ENCODE data around the gene SARDH. TPM values are rescaled to one million over a fixed set of nuclear protein-coding genes. Genes with fewer than 3 reads are reported as not detected.

Gene SARDH
- total and polyA plus RNA-seq, 2 donors (not counting 3 experiments of a cell fraction or from before 2014, with no cell fraction given) = 0.19 to 0.44 TPM

DNA sequence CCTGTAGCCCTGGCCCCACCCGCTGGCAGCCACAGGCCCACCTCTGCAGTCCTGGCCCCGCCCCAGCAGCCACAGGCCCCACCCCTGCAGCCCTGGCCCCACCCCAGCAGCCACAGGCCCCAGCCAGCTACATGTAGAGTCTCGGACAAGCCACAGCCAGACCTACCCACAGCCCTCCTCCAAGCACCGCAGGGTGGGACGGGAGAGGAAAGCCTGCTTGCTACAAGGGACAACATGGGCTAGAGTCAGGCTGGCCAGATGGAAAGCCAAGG is 49.5 kb upstream of the SARDH start:
- intact Hi-C loops (cut with micrococcal nuclease) (loop anchor here (1.0 to 2.0 kb wide), 3 partner anchors 57 to 167 kb away; no protein-coding TSS in a partner anchor), dilution Hi-C loops (cut with MboI; ENCODE audit: extremely low pct_ligation_motif_present, low sequenced_read_pairs) (no loop called here)
- TF ChIP-seq, protein P1, sequence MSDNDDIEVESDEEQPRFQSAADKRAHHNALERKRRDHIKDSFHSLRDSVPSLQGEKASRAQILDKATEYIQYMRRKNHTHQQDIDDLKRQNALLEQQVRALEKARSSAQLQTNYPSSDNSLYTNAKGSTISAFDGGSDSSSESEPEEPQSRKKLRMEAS (IDR thresholded peaks at IDR 0.05; ENCODE audit: insufficient read depth, insufficient read length) = no peak
- TF ChIP-seq EZH2 (IDR thresholded peaks at IDR 0.05; ENCODE audit: borderline replicate concordance, low read depth, low read length, severe bottlenecking) (no peak), GATA2 (IDR thresholded peaks at IDR 0.05; ENCODE audit: insufficient read depth, insufficient read length, low read depth, low read length) (no peak), POLR2AphosphoS5 (IDR thresholded peaks at IDR 0.05; ENCODE audit: insufficient read depth, low read depth, low read length) (no peak), MYC (IDR thresholded peaks at IDR 0.05; ENCODE audit: low read depth, low read length) (no peak), JUN (IDR thresholded peaks at IDR 0.05; ENCODE audit: borderline replicate concordance, insufficient read depth, insufficient read length, low read depth) (no peak)
- TF ChIP-seq, protein P2, sequence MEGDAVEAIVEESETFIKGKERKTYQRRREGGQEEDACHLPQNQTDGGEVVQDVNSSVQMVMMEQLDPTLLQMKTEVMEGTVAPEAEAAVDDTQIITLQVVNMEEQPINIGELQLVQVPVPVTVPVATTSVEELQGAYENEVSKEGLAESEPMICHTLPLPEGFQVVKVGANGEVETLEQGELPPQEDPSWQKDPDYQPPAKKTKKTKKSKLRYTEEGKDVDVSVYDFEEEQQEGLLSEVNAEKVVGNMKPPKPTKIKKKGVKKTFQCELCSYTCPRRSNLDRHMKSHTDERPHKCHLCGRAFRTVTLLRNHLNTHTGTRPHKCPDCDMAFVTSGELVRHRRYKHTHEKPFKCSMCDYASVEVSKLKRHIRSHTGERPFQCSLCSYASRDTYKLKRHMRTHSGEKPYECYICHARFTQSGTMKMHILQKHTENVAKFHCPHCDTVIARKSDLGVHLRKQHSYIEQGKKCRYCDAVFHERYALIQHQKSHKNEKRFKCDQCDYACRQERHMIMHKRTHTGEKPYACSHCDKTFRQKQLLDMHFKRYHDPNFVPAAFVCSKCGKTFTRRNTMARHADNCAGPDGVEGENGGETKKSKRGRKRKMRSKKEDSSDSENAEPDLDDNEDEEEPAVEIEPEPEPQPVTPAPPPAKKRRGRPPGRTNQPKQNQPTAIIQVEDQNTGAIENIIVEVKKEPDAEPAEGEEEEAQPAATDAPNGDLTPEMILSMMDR (IDR thresholded peaks at IDR 0.05; ENCODE audit: extremely low read depth in 1 of 2, insufficient read depth in 1 of 2, low read depth in 1 of 2, low read length in 2 of 2) = no peak
- Histone ChIP-seq H3K27me3 (ENCODE audit: control insufficient read depth in 2 of 2, insufficient read depth in 2 of 2, low read length in 2 of 2) (no peaks in the 10 kb centered on the region), H3K9ac (replicated peaks; ENCODE audit: extremely low read depth, insufficient read depth, low read length) (no peak overlapping the region), H3K4me1 (ENCODE audit: control insufficient read depth, extremely low read depth, insufficient read depth, low read length) (peaks cover 23% of the 10 kb centered on the region), H3K9me3 (replicated peaks; ENCODE audit: control insufficient read depth, insufficient read depth, low read length) (no peaks in the 10 kb centered on the region), H4K20me1 (replicated peaks; ENCODE audit: control insufficient read depth, extremely low read depth, insufficient read depth, low read length) (no peaks in the 10 kb centered on the region), H3K4me2 (ENCODE audit: insufficient read depth, low read length) (no peak overlapping the region), H2AFZ (ENCODE audit: low read depth, low read length) (no peak overlapping the region), H3K36me3 (ENCODE audit: control insufficient read depth in 2 of 2, extremely low read depth in 1 of 2, insufficient read depth in 2 of 2, low read length in 2 of 2) (peaks cover 0 to 20% of the 10 kb centered on the region in 2 experiments), H3K27ac (ENCODE audit: insufficient read depth, low read depth, low read length) (no peak overlapping the region), H3K79me2 (ENCODE audit: control insufficient read depth, insufficient read depth, low read length) (no peaks in the 10 kb centered on the region), H3K9me1 (replicated peaks; ENCODE audit: control insufficient read depth, extremely low read depth, insufficient read depth, low read length) (no peaks in the 10 kb centered on the region), H3K4me3 (replicated peaks in 1 of 3; ENCODE audit: insufficient read depth in 1 of 3, low read depth in 1 of 3, low read length in 3 of 3) (no peak overlapping the region)
- ChIA-PET POLR2A (interaction anchor here (1.1 kb wide), 1 partner anchor 203 kb away, joined by 4 read pairs; no protein-coding TSS in a partner anchor), CTCF (interaction anchor here (2.6 to 4.6 kb wide), 2 partner anchors 206 to 208 kb away, joined by 9 to 41 read pairs; no protein-coding TSS in a partner anchor)
- DNase-seq (ENCODE audit: low read depth, low spot score) = no peak
- BruUV-seq (replicated peaks) = no TSS peak
- no peak for FAIRE-seq
